ENCODE measurements around the gene CCDC33. TPM values are rescaled to one million over a fixed set of nuclear protein-coding genes. Genes with fewer than 3 reads are reported as not detected.
"Not testable (repeated sequence)": the region's sequence is repeated elsewhere in the genome, so short reads cannot be mapped to it uniquely, and the experiment has no call there.

Gene CCDC33
- total RNA-seq, 1 donor from 2014 or later = not detected

- Mint-ChIP-seq H3K9me3 (peaks cover 12% of the 10 kb centered on the region), H3K27me3 (ENCODE audit: low read depth) (peaks cover 21% of the 10 kb centered on the region), H3K4me3 (ENCODE audit: low read depth) (no peak overlapping the region), H3K36me3 (ENCODE audit: low read depth) (no peaks in the 10 kb centered on the region), H3K27ac (no peak overlapping the region), H3K4me1 (ENCODE audit: low read depth) (no peaks in the 10 kb centered on the region)
- intact Hi-C loops (cut with micrococcal nuclease) = no loop called here
- DNase-seq (ENCODE audit: low spot score) = no peak
Measured at GRCh38 chr15:74351670-74352069, 115.5 kb downstream of the CCDC33 start.

GRCh38 chr15:74352393-74352910, 116.3 kb downstream of the CCDC33 start:
- no peak for DNase-seq (ENCODE audit: low spot score)
- no peaks in the 10 kb centered on the region for H3K36me3 Mint-ChIP-seq (ENCODE audit: low read depth)
- H3K27ac Mint-ChIP-seq = no peak overlapping the region
- H3K9me3 Mint-ChIP-seq = peaks cover 12% of the 10 kb centered on the region
- no peaks in the 10 kb centered on the region for H3K4me1 Mint-ChIP-seq (ENCODE audit: low read depth)
- intact Hi-C loops (cut with micrococcal nuclease) = no loop called here
- peaks cover 21% of the 10 kb centered on the region for H3K27me3 Mint-ChIP-seq (ENCODE audit: low read depth)
- no peak overlapping the region for H3K4me3 Mint-ChIP-seq (ENCODE audit: low read depth)

GRCh38 chr15:74353992-74354391, 117.9 kb downstream of the CCDC33 start:
- H3K27ac Mint-ChIP-seq; intact Hi-C loops (cut with micrococcal nuclease); H3K4me1 Mint-ChIP-seq (ENCODE audit: low read depth); H3K4me3 Mint-ChIP-seq (ENCODE audit: low read depth); DNase-seq (ENCODE audit: low spot score); H3K36me3 Mint-ChIP-seq (ENCODE audit: low read depth): not testable (repeated sequence)
- peaks cover 21% of the 10 kb centered on the region for H3K27me3 Mint-ChIP-seq (ENCODE audit: low read depth)
- peaks cover 12% of the 10 kb centered on the region for H3K9me3 Mint-ChIP-seq

- peaks cover 12% of the 10 kb centered on the region for H3K9me3 Mint-ChIP-seq
- H3K36me3 Mint-ChIP-seq (ENCODE audit: low read depth); H3K27ac Mint-ChIP-seq; DNase-seq (ENCODE audit: low spot score); intact Hi-C loops (cut with micrococcal nuclease); H3K4me1 Mint-ChIP-seq (ENCODE audit: low read depth); H3K4me3 Mint-ChIP-seq (ENCODE audit: low read depth): not testable (repeated sequence)
- H3K27me3 Mint-ChIP-seq (ENCODE audit: low read depth) = peaks cover 21% of the 10 kb centered on the region
Measured at GRCh38 chr15:74356050-74356449, 119.9 kb downstream of the CCDC33 start.

GRCh38 chr15:74357514-74357913, 121.4 kb downstream of the CCDC33 start:
- H3K27ac Mint-ChIP-seq; DNase-seq (ENCODE audit: low spot score); H3K4me1 Mint-ChIP-seq (ENCODE audit: low read depth); H3K4me3 Mint-ChIP-seq (ENCODE audit: low read depth); H3K36me3 Mint-ChIP-seq (ENCODE audit: low read depth); intact Hi-C loops (cut with micrococcal nuclease): not testable (repeated sequence)
- peaks cover 12% of the 10 kb centered on the region for H3K9me3 Mint-ChIP-seq
- H3K27me3 Mint-ChIP-seq (ENCODE audit: low read depth) = peaks cover 28% of the 10 kb centered on the region

- H3K4me3 Mint-ChIP-seq (ENCODE audit: low read depth); H3K36me3 Mint-ChIP-seq (ENCODE audit: low read depth); H3K4me1 Mint-ChIP-seq (ENCODE audit: low read depth); DNase-seq (ENCODE audit: low spot score); H3K9me3 Mint-ChIP-seq; H3K27ac Mint-ChIP-seq; intact Hi-C loops (cut with micrococcal nuclease): not testable (repeated sequence)
- peaks cover 35% of the 10 kb centered on the region for H3K27me3 Mint-ChIP-seq (ENCODE audit: low read depth)
Measured at GRCh38 chr15:74359376-74359775, 123.2 kb downstream of the CCDC33 start.

- H3K36me3 Mint-ChIP-seq (ENCODE audit: low read depth); H3K4me1 Mint-ChIP-seq (ENCODE audit: low read depth); DNase-seq (ENCODE audit: low spot score); intact Hi-C loops (cut with micrococcal nuclease); H3K4me3 Mint-ChIP-seq (ENCODE audit: low read depth); H3K9me3 Mint-ChIP-seq; H3K27ac Mint-ChIP-seq: not testable (repeated sequence)
- peaks cover 35% of the 10 kb centered on the region for H3K27me3 Mint-ChIP-seq (ENCODE audit: low read depth)
Measured at GRCh38 chr15:74360855-74361254, 124.7 kb downstream of the CCDC33 start.

- Mint-ChIP-seq H3K36me3 (ENCODE audit: low read depth) (no peaks in the 10 kb centered on the region), H3K27me3 (ENCODE audit: low read depth) (peaks cover 39% of the 10 kb centered on the region), H3K4me1 (ENCODE audit: low read depth) (no peaks in the 10 kb centered on the region), H3K4me3 (ENCODE audit: low read depth) (no peak overlapping the region), H3K27ac (no peak overlapping the region), H3K9me3 (no peaks in the 10 kb centered on the region)
- no peak for DNase-seq (ENCODE audit: low spot score)
- intact Hi-C loops (cut with micrococcal nuclease) = no loop called here
Measured at GRCh38 chr15:74362482-74362881, 126.4 kb downstream of the CCDC33 start.

GRCh38 chr15:74364936-74365597, 128.9 kb downstream of the CCDC33 start:
- Mint-ChIP-seq H3K4me3 (ENCODE audit: low read depth) (peak overlapping the region; percentile 34), H3K27me3 (ENCODE audit: low read depth) (peaks cover 53% of the 10 kb centered on the region), H3K9me3 (no peaks in the 10 kb centered on the region), H3K27ac (no peak overlapping the region), H3K36me3 (ENCODE audit: low read depth) (no peaks in the 10 kb centered on the region), H3K4me1 (ENCODE audit: low read depth) (no peaks in the 10 kb centered on the region)
- no peak for DNase-seq (ENCODE audit: low spot score)
- intact Hi-C loops (cut with micrococcal nuclease) = no loop called here

- H3K9me3 Mint-ChIP-seq = no peaks in the 10 kb centered on the region
- peaks cover 59% of the 10 kb centered on the region for H3K27me3 Mint-ChIP-seq (ENCODE audit: low read depth)
- H3K4me1 Mint-ChIP-seq (ENCODE audit: low read depth) = no peaks in the 10 kb centered on the region
- no peak overlapping the region for H3K27ac Mint-ChIP-seq
- DNase-seq (ENCODE audit: low spot score) = no peak
- H3K4me3 Mint-ChIP-seq (ENCODE audit: low read depth) = peak overlapping the region; percentile 34
- H3K36me3 Mint-ChIP-seq (ENCODE audit: low read depth) = no peaks in the 10 kb centered on the region
- intact Hi-C loops (cut with micrococcal nuclease) = no loop called here
Measured at GRCh38 chr15:74365598-74366445, 129.7 kb downstream of the CCDC33 start.

GRCh38 chr15:74367296-74367854, 131.2 kb downstream of the CCDC33 start, which contains the start of gene CYP11A1:
Gene CYP11A1, minus strand, starts transcription at chr15:74367646. Its CDS starts 61 bp downstream, at chr15:74367585.
- DNase-seq (ENCODE audit: low spot score) = no peak
- Mint-ChIP-seq H3K36me3 (ENCODE audit: low read depth) (no peaks in the 10 kb centered on the region), H3K27ac (no peak within 1 kb of the TSS), H3K9me3 (no peaks in the 10 kb centered on the region), H3K27me3 (ENCODE audit: low read depth) (peaks cover 59% of the 10 kb centered on the region), H3K4me1 (ENCODE audit: low read depth) (no peaks in the 10 kb centered on the region), H3K4me3 (ENCODE audit: low read depth) (no peak within 1 kb of the TSS)
- intact Hi-C loops (cut with micrococcal nuclease) = no loop called here

GRCh38 chr15:74368121-74368520, 132.0 kb downstream of the CCDC33 start:
- Mint-ChIP-seq H3K36me3 (ENCODE audit: low read depth) (no peaks in the 10 kb centered on the region), H3K27me3 (ENCODE audit: low read depth) (peaks cover 55% of the 10 kb centered on the region), H3K4me3 (ENCODE audit: low read depth) (no peak overlapping the region), H3K27ac (no peak overlapping the region), H3K4me1 (ENCODE audit: low read depth) (peaks cover 1% of the 10 kb centered on the region), H3K9me3 (no peaks in the 10 kb centered on the region)
- intact Hi-C loops (cut with micrococcal nuclease) = no loop called here
- DNase-seq (ENCODE audit: low spot score) = no peak
